GM19193 (cell line): ENCODE data around the gene RNF113B.

Experiments used
- POLR2A ChIP-seq: IDR thresholded peaks from 4 replicates; pipeline ENCODE4 v1.6.1; 2011; ENCODE audit not compliant: insufficient read depth, insufficient read length; ENCODE audit errors: extremely low read depth

RNF113B gene

GRCh38 chr13:98176777-98177608, at the start of gene RNF113B:
Gene RNF113B, minus strand, starts transcription at chr13:98177269. Its CDS starts 33 bp downstream, at chr13:98177236.
- no peak for TF ChIP-seq POLR2A

DNA sequence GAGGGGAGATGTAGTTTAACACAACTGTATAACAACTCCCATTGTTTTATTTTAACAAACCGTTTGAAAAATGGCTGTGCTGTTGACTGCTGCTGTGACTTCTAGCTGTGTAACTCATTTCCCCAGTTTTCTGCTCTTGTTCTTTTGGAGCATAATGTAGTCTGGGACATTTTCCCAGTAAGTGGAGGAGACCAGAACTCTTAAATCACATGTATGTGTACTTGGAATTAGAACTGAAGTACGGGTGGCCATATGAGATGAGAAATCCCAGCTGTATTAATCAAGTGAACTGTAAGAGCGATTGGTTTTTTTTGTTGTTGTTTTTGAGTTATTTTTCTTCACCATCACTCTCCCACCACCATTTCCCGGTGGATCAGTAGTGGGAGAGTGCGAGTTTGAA, 49.4 kb upstream of the RNF113B start:
- no peak for TF ChIP-seq POLR2A

DNA sequence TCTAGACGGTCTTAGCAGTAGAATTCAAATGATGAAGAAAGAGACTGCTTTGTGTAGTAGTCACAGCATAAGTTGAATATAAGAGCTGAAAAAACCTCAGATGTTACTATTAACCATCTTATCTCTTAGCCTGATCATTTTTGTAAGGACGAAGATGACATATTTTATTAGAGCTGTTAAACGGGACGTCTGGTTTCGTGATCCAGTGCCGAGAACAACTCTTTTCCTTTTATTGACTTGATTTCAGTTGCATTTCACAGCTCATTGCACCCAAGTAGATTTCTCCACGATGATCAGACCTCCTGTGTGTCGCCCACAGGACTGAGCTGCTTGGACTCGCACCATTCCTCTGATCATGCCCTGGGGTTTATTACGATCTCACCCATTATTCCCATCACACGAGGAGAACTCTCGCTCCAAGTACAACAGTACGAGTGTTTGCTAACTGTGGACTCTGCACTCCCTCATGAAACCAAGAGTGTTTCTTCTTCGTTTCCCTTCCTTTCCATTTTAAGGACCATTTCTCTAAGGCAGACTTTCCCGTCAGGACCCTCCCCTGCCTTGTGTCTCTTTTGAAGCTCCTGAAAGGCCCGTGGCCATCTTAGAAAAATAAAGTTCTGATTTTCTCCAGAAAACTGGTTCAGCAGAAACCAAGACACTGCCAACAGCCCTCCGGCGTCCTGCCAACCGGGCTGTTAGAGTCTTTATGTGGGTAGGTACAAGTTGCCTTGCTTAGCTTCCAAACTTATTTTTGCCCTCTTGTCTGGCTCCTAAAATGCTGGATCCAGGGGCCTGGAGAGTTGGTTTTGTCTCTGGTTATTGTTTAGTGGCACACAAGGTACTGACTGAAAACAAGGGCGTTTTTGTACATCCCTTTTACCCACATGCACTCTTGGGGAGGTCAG, 48.2 kb upstream of the RNF113B start:
- TF ChIP-seq POLR2A, result no peak

DNA sequence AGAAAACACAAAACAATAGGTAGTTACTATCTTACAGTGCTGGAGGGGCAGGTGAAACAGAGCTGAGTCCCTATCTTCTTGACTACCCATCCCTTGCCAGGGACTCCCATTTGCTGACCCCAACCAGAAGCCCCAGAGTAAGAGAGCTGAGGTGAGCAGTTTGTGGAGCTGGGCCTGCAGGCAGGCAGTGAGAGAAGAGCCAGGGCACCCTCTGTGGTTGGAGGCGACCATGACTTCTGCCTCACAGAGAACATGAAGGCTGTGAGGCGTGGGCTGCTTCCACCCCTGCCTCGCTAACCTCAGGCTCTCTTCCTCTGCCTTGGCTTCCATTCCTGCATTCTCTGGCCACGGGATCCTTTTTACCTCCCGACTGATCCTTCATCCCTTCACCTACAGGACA, 47.5 kb upstream of the RNF113B start:
- TF ChIP-seq POLR2A, result no peak

GRCh38 chr13:98223741-98224140, 46.7 kb upstream of the RNF113B start:
- TF ChIP-seq POLR2A, result no peak

DNA sequence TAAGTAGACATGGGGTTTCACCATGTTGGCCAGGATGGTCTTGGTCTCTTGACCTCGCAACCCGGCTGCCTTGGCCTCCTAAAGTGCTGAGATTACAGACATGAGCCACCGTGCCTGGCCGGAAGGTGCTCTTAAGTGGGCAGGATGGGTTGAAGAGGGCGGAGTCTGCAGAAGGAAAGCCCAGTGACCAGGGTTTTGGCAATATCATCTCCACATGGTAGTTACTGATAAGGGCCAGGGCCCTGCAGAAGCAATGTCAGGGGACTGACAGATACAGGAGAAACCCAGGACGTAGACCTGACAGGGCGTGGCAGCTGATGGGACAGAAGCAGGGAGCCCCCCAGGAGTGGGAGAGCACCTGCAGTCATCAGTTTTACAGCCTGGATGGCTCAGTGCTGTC, 45.7 kb upstream of the RNF113B start:
- TF ChIP-seq POLR2A, result no peak

- TF ChIP-seq POLR2A, result no peak
These were observed 45.0 kb upstream of the RNF113B start for GRCh38 chr13:98222081-98222554.

DNA sequence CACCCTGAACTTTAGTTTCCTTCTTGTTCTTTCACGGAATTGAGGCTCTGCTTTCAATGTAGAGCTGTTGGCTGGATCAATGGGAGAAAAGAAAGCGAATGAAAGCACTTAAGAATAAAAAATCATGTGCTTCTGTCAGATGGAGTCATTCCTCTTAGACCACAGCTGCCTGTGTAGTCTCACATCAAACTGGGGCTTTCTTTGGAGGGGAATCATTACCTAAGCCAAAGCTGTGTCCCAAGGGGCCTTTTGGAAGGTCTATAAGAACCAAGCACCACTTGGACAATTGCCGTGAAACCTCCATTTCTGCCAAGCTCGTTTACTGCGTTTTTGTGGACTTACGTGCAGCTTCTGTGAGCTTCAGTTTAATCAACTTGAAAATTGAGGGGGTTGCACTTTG, 44.2 kb upstream of the RNF113B start:
- no peak for TF ChIP-seq POLR2A

DNA sequence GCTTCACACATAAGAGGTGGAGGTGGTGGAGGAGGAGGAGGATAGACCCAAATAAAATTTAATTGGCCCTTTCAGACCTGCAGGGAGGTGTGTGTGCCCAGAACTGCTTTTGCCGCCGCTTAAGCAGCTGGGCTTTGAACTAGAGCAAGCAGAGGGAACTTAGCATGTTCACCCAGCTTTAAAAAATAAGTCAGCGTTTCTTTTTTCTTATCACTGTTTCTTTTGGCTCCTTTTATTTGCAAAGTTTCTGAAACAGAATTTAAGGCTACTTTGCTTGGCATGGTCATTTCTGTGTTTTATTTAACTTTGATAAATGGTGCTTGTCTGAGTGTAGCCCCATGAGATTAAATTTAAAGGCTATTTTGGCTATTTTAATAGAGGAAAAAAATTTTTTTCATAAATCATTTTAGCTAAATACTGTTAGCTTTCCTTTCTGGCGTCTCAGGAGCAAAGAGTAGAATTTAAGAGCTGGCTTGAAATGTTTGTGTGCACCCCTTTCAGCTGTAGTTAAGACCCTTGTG, 43.3 kb upstream of the RNF113B start:
- no peak for TF ChIP-seq POLR2A

GRCh38 chr13:98219685-98220084, 42.6 kb upstream of the RNF113B start:
- TF ChIP-seq POLR2A, result no peak

DNA sequence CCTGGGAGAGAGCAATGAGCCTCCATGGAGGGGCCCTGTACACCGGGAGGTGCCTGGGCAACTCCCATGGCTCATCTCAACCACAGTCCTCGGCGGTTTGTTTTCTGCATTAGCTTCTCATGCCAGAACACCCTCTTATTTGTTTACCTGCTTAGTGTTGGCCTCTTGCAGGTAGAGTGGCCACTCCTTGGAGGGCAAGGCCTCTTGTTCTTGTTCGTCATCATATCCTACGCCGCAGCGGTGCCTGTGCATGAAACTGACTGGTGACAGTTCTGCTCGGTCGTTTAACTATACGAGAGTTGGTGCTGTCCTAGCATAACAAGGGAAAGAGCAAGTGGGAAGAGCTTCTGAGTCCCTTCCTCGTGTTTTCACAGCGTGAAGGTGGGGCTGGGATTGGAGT, 40.5 kb upstream of the RNF113B start:
- TF ChIP-seq POLR2A, result no peak

GRCh38 chr13:98216711-98217285, 39.7 kb upstream of the RNF113B start:
- TF ChIP-seq POLR2A, result no peak

DNA sequence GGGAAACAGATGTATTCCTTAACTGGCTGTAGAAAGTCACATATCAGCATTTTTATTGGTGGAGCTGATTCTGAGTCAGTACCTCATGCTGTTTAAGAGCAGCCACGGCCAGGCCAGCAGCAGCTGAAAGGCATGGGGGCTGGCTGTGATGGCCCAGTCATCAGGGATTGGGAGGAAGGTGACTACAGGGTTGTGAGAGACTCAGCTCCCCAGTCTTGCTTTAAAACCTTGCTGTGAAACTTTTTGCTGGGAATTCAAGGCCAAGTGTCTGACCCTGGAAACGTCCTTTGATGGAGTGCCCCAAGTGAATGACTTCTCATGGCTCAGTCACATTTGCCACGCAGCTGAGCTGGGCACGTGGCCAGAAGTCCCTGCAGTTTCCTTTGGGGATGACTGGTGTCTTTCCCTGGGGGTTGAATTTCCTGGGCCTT, 39.1 kb upstream of the RNF113B start:
- TF ChIP-seq POLR2A, result no peak

- TF ChIP-seq POLR2A, result no peak
These were observed 38.4 kb upstream of the RNF113B start for GRCh38 chr13:98215508-98215907.

DNA sequence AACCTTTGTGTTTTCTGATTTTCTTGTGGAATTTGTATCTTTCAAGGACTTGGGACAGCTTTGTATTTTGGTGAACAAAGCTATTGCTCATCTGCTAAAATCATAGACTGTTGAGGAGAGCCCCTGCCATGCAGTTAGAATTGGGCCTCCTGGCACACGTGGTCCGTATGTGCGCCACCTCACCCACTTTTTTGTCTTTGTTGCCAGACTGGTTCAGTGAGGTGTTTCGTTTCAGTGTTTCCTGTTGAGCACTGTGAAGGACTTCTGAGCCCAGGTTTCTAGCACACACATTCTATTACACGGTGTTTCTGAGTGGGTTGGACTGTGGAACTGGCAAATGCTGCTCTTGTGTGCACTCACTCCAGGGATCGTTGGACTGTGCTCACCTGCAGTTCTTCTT, 37.6 kb upstream of the RNF113B start:
- no peak for TF ChIP-seq POLR2A

DNA sequence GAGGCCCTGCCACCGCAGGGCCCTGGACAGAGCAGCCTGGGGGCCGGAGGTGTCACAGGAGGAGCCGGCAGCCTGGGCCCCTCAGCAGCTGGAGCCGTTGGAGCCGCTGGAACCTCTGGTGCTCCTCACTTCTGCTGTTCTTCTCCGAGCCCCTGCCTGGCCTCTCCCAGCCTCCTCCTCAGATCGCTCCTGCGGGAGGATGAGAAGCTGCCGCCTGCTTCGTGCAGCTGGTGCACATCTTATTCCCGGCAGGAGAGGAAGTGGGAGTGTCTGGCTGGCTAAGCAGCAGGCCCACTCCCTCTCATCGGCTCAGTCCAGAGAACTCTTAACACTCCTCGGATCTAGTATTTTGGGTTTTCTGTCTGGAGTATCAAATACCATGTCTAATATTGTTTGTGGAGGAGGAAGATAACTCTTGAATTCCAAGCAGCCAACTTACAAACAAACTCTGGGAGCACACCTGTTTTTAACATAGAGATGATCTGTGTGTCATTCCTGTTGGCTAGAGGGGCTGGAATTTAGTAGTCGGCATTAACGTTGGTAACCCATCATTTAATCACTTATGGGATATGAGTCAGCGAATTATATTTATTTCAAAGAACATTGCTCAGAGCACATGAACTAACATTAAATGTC, 37.1 kb upstream of the RNF113B start:
- TF ChIP-seq POLR2A, result no peak
